AG09319 (cell line): ENCODE data around the gene MAP4K1.

ENCODE experiments used
- DNase-seq: peaks from one replicate; pipeline ENCODE4 v3.0.0-alpha.2; 2010; ENCODE audit warnings: low read depth; ENCODE audit errors: extremely low read depth
- CTCF ChIP-seq: IDR thresholded peaks from 2 replicates; pipeline ENCODE4 v1.5.1; 2011; ENCODE audit warnings: low read depth, mild to moderate bottlenecking, inconsistent platforms, low read length, moderate library complexity

Gene MAP4K1

GRCh38 chr19:38617764-38618589 is at the start of gene MAP4K1:
TSS of gene MAP4K1 (minus strand) at chr19:38617953. CDS start at chr19:38617895, 58 bp downstream.
- no peak for DNase-seq
- TF ChIP-seq CTCF, result no peak

DNA sequence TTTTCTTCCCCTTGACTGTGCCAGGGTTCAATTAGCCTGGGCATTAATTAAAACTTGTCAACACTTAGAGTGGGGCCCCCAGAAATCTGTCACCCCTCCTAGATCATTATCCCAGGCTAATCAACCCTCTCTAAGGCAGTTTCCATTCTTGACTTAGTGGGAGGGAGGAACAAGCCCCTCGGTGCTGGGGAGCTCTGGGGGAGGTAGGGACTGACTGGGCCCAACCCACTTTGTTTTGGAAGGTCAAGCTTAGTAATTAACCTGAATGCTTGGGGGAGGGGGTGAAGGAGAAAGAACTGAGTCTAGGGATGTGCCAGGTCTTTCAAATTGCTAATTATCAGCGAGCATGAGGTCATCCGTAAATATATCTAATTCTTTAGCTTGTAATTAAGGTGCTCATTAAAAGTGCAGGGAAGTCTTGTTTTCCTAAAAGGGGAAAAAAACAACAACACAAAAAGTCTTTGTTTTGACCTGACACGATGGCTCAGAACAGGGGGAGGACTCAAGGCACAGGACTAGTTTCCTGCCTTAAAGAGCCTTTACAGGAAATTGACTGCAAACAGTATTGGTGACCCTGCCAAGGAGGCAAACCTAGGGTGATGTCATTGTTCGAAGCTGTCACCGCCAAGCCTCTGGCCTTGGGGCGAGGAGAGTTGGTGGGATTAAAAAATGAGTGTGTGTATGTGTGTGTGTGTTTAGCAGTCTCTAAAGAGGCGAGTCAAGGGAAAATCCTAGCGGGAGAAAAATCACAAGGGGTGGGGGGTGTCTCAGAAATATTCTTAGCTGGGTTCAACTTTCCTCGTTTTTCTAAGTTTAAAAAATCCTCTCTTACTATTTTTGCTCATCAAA is 49.1 kb upstream of the MAP4K1 start:
- no peak for TF ChIP-seq CTCF
- DNase-seq, result no peak

- no peak for DNase-seq
Measured at GRCh38 chr19:38665950-38666662, 48.4 kb upstream of the MAP4K1 start.

GRCh38 chr19:38665219-38665931 is 47.6 kb upstream of the MAP4K1 start:
- no peak for TF ChIP-seq CTCF

More at GRCh38 chr19:38665950-38666662, 48.4 kb upstream of the MAP4K1 start:
- no peak for TF ChIP-seq CTCF

DNA sequence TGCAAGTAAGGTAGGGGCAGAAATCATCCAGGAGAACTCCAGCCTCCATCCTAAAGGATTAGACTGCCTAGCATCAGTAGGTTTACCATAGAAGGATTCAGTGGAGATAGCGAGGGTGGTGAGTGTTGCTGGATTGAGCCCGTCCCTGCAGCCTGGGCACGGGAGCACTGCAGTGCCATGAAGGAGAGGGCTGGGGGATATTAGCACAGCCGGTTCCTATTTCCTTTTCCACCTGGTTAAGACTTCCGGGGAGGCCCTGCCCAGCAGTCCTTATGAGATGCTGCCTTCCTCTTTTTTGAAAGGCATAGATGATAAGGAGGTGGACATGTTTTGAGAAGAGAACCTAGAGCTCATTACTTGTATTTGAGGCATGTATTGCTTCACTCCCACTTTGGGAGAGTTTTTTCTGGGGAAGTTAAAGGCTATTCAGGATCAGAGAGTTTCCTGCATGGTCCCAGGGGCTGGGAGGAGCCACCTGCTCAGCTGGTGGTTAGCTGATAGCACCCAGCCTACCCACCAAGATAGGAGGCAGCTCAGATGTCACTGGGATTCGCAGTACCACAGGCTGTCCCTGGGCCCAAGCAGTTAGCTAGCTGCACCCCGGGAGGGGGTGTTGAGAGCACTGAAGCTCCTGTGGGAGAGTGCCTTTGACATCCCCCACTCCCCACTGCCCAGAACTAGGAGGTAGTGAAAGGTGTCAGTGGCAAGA is 46.9 kb upstream of the MAP4K1 start:
- TF ChIP-seq CTCF, result no peak
- no peak for DNase-seq

More at GRCh38 chr19:38665219-38665931, 47.6 kb upstream of the MAP4K1 start:
- DNase-seq, result no peak

GRCh38 chr19:38663957-38664502 is 46.3 kb upstream of the MAP4K1 start:
- no peak for DNase-seq
- no peak for TF ChIP-seq CTCF
